Astrocyte (in vitro differentiated cells and primary cell): Measurements from ENCODE around the gene PPFIA3. TPM values are rescaled to one million over a fixed set of nuclear protein-coding genes. Genes with fewer than 3 reads are reported as not detected.

ENCODE experiments used
- DNase-seq: peaks from one replicate; pipeline ENCODE4 v3.0.0-alpha.2; 2010; ENCODE audit warnings: low read depth
- FAIRE-seq: peaks from 2 replicates; lab custom pipeline; 2011; peaks lifted over from hg19 to GRCh38; lab: Jason Lieb, UNC
- H2AFZ ChIP-seq: 2 replicates; pipeline ENCODE4 v1.6.0; 2012; ENCODE audit warnings: low read depth, low read length, inconsistent platforms
- H3K27ac ChIP-seq: 2 replicates; pipeline ENCODE4 v1.5.1; 2011; ENCODE audit warnings: low read depth, low read length, inconsistent platforms
- H3K27me3 ChIP-seq: 2 replicates; pipeline ENCODE4 v1.6.0; 2011; ENCODE audit warnings: low read length, inconsistent platforms; ENCODE audit not compliant: insufficient read depth
- H3K36me3 ChIP-seq: 2 replicates; pipeline ENCODE4 v1.5.1; 2011; ENCODE audit warnings: low read length, inconsistent platforms; ENCODE audit not compliant: insufficient read depth
- H3K4me1 ChIP-seq: 2 replicates; pipeline ENCODE4 v1.5.1; 2011; ENCODE audit warnings: low read length, inconsistent platforms; ENCODE audit not compliant: insufficient read depth
- H3K4me2 ChIP-seq: 2 replicates; pipeline ENCODE4 v1.6.0; 2012; ENCODE audit warnings: low read length, inconsistent platforms
- H3K4me3 ChIP-seq: 2 replicates; pipeline ENCODE4 v1.5.1; 2011; ENCODE audit warnings: low read depth, mild to moderate bottlenecking, low read length, inconsistent platforms; ENCODE audit not compliant: insufficient read depth
- H3K79me2 ChIP-seq: 2 replicates; pipeline ENCODE4 v1.6.0; 2012; ENCODE audit warnings: mild to moderate bottlenecking, low read length, inconsistent platforms; ENCODE audit not compliant: insufficient read depth
- H3K9ac ChIP-seq: 2 replicates; pipeline ENCODE4 v1.6.0; 2012; ENCODE audit warnings: mild to moderate bottlenecking, low read length, inconsistent platforms
- H3K9me3 ChIP-seq: 2 replicates; pipeline ENCODE4 v1.5.1; 2012; ENCODE audit warnings: low read depth, mild to moderate bottlenecking, low read length, inconsistent platforms; ENCODE audit not compliant: insufficient read depth
- H4K20me1 ChIP-seq: 2 replicates; pipeline ENCODE4 v1.6.0; 2012; ENCODE audit warnings: low read length, inconsistent platforms; ENCODE audit not compliant: insufficient read depth
- H3K27ac Mint-ChIP-seq: one replicate; pipeline ENCODE4 v1.8.0; 2021; ENCODE audit warnings: mild to moderate bottlenecking, mixed read lengths; ENCODE audit not compliant: unreplicated experiment
- H3K27me3 Mint-ChIP-seq: one replicate; pipeline ENCODE4 v1.8.0; 2021; ENCODE audit warnings: low read depth, mixed read lengths; ENCODE audit not compliant: unreplicated experiment
- H3K36me3 Mint-ChIP-seq: one replicate; pipeline ENCODE4 v1.8.0; 2021; ENCODE audit warnings: low read depth, mixed read lengths; ENCODE audit not compliant: unreplicated experiment
- H3K4me1 Mint-ChIP-seq: one replicate; pipeline ENCODE4 v1.8.0; 2021; ENCODE audit warnings: low read depth, mixed read lengths; ENCODE audit not compliant: unreplicated experiment
- H3K4me3 Mint-ChIP-seq: one replicate; pipeline ENCODE4 v1.8.0; 2021; ENCODE audit warnings: mild to moderate bottlenecking, moderate library complexity, mixed read lengths; ENCODE audit not compliant: unreplicated experiment
- H3K9me3 Mint-ChIP-seq: one replicate; pipeline ENCODE4 v1.8.0; 2021; ENCODE audit warnings: mild to moderate bottlenecking, mixed read lengths; ENCODE audit not compliant: unreplicated experiment
- EZH2 ChIP-seq: IDR thresholded peaks from 2 replicates; pipeline ENCODE4 v1.6.1; 2012; ENCODE audit warnings: mild to moderate bottlenecking, low read length, inconsistent platforms; ENCODE audit not compliant: insufficient read depth
- total RNA-seq: library from RNA; stranded (reverse); gene quantifications from 2 replicates; pipeline ENCODE4 v1.2.1, GENCODE V29; 2021
- TF ChIP-seq, protein P1 (sequence below): IDR thresholded peaks from 2 replicates; pipeline ENCODE4 v1.5.1; 2011; ENCODE audit warnings: low read depth, mild to moderate bottlenecking, inconsistent platforms, low read length, moderate library complexity; ENCODE audit not compliant: insufficient read depth

The PPFIA3 gene
- total RNA-seq, 1 donor from 2014 or later, result 9.2 TPM

DNA sequence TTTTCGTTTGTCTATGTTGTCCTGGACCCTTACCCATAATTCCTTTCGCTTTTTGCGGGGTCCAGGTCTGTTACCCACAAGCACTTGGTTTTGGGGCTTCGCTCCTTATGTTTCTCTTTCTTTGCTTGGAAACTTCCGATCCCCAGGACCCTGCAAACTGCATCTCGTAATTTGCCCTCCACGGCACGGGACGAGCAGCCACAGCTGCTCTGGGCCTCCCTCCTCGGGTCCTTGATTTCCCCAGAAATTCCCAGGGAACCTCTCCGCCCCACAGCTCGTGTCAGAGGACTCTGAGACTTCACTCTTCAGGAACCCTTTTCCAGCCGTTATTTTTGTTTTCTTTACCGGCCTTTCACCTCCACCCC, 33.5 kb upstream of the PPFIA3 start:
- Histone ChIP-seq H3K27me3 (no peaks in the 10 kb centered on the region), H3K4me2 (peak overlapping the region; percentile 95), H2AFZ (peak overlapping the region; percentile 83), H3K9ac (peak overlapping the region; percentile 94), H3K36me3 (peaks cover 20% of the 10 kb centered on the region), H3K79me2 (peaks cover 53% of the 10 kb centered on the region), H4K20me1 (peaks cover 49% of the 10 kb centered on the region), H3K27ac (peak overlapping the region; percentile 91), H3K4me1 (peaks cover 19% of the 10 kb centered on the region), H3K4me3 (peak overlapping the region; percentile 81), H3K9me3 (peaks cover 3% of the 10 kb centered on the region)
- DNase-seq, result no peak
- Mint-ChIP-seq H3K4me3 (peak overlapping the region; percentile 99), H3K36me3 (peaks cover 17% of the 10 kb centered on the region), H3K4me1 (peaks cover 4% of the 10 kb centered on the region), H3K27ac (peak overlapping the region; percentile 95), H3K27me3 (no peaks in the 10 kb centered on the region), H3K9me3 (no peaks in the 10 kb centered on the region)
- no peak for FAIRE-seq
- TF ChIP-seq, protein P1, sequence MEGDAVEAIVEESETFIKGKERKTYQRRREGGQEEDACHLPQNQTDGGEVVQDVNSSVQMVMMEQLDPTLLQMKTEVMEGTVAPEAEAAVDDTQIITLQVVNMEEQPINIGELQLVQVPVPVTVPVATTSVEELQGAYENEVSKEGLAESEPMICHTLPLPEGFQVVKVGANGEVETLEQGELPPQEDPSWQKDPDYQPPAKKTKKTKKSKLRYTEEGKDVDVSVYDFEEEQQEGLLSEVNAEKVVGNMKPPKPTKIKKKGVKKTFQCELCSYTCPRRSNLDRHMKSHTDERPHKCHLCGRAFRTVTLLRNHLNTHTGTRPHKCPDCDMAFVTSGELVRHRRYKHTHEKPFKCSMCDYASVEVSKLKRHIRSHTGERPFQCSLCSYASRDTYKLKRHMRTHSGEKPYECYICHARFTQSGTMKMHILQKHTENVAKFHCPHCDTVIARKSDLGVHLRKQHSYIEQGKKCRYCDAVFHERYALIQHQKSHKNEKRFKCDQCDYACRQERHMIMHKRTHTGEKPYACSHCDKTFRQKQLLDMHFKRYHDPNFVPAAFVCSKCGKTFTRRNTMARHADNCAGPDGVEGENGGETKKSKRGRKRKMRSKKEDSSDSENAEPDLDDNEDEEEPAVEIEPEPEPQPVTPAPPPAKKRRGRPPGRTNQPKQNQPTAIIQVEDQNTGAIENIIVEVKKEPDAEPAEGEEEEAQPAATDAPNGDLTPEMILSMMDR, result no peak
- no peak for TF ChIP-seq EZH2

DNA sequence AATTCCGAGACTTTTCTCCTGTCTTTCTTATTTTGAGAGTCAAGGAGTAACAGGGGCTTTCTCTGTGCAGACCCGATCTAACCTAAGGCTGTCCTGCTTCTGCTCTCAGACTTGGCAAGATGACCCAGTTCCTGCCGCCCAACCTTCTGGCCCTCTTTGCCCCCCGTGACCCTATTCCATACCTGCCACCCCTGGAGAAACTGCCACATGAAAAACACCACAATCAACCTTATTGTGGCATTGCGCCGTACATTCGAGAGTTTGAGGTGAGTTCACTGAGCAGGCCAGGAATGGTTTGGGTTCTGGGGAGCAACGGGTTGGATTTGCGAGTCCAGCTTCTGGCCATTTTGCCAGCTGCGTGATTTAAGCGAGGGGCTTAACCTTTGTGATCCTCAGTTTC, 33.0 kb upstream of the PPFIA3 start:
- peaks cover 3% of the 10 kb centered on the region for H3K9me3 ChIP-seq
- peak overlapping the region; percentile 94 for H3K9ac ChIP-seq
- no peak for TF ChIP-seq EZH2
- TF ChIP-seq, protein P1, result no peak
- peaks cover 54% of the 10 kb centered on the region for H4K20me1 ChIP-seq
- peak overlapping the region; percentile 81 for H3K4me3 ChIP-seq
- H3K27ac ChIP-seq, result peak overlapping the region; percentile 91
- no peaks in the 10 kb centered on the region for H3K27me3 ChIP-seq
- H3K9me3 Mint-ChIP-seq, result no peaks in the 10 kb centered on the region
- FAIRE-seq (no peak), DNase-seq (no peak)
- no peak overlapping the region for H2AFZ ChIP-seq
- no peaks in the 10 kb centered on the region for H3K27me3 Mint-ChIP-seq
- peak overlapping the region; percentile 99 for H3K4me3 Mint-ChIP-seq
- H3K4me1 Mint-ChIP-seq, result peaks cover 4% of the 10 kb centered on the region
- peaks cover 19% of the 10 kb centered on the region for H3K4me1 ChIP-seq
- peak overlapping the region; percentile 95 for H3K4me2 ChIP-seq
- peaks cover 23% of the 10 kb centered on the region for H3K36me3 ChIP-seq
- peaks cover 18% of the 10 kb centered on the region for H3K36me3 Mint-ChIP-seq
- peaks cover 58% of the 10 kb centered on the region for H3K79me2 ChIP-seq
- H3K27ac Mint-ChIP-seq, result peak overlapping the region; percentile 95

DNA sequence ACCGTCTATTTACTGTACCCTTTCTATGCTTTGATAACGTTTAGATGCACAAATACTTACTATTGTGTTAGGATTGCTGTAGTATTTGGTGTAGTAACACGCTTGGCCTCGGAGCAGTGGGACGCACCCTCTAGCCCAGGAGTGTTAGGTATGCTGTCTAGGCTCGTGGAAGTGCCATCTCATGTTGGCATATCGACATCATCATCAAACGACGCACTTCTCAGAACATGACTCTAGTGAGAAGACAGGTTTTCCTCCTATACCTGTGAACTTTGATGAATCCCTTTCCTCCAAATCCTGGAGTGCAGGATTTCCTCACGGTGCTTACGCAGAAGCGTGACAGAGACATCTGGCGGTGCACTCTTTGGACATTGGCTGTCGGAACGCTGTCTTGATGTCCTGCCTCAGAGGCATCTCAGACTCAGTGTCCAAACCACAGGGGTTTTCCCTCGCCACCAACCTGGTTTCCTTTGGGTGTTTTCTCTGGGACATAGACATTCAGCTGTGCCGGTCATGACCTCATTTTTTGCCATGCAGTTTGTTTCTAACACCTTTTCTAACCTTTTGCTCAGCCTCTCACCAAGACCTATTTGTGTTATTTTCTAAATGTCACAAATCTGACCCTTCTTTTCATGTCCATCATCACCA, 27.8 kb upstream of the PPFIA3 start:
- Histone ChIP-seq H3K9me3 (no peaks in the 10 kb centered on the region), H3K4me3 (no peak overlapping the region), H3K4me2 (no peak overlapping the region), H4K20me1 (peaks cover 88% of the 10 kb centered on the region), H3K36me3 (peaks cover 42% of the 10 kb centered on the region), H3K9ac (no peak overlapping the region), H3K27ac (no peak overlapping the region), H3K27me3 (no peaks in the 10 kb centered on the region), H2AFZ (no peak overlapping the region), H3K4me1 (peaks cover 9% of the 10 kb centered on the region), H3K79me2 (peaks cover 84% of the 10 kb centered on the region)
- DNase-seq (no peak), FAIRE-seq (no peak)
- Mint-ChIP-seq H3K4me3 (no peak overlapping the region), H3K4me1 (peaks cover 4% of the 10 kb centered on the region), H3K36me3 (peaks cover 24% of the 10 kb centered on the region), H3K27me3 (no peaks in the 10 kb centered on the region), H3K9me3 (no peaks in the 10 kb centered on the region), H3K27ac (no peak overlapping the region)
- TF ChIP-seq, protein P1, result no peak
- no peak for TF ChIP-seq EZH2
